OCI-LY7 (cell line): ENCODE data around the gene LENG1. TPM values are rescaled to one million over a fixed set of nuclear protein-coding genes. Genes with fewer than 3 reads are reported as not detected.

Source experiments
- BruUV-seq: library from RNA; stranded (reverse); fragments of 400-500 nt; replicated peaks from 2 replicates; lab custom pipeline; 2021; lab: Mats Ljungman, UMichigan
- CTCF ChIA-PET: fragments of 300-600 bp; sonication (Branson Sonifier 250); formaldehyde crosslinking; loops from one replicate; lab custom pipeline; 2022; ENCODE audit warnings: antibody characterized with exemption; ENCODE audit not compliant: unreplicated experiment; lab: Charles Lee
- POLR2A ChIA-PET: fragments of 300-600 bp; sonication (Branson Sonifier 250); formaldehyde crosslinking; loops from one replicate; lab custom pipeline; 2022; ENCODE audit warnings: antibody characterized with exemption; lab: Charles Lee
- DNase-seq: peaks from one replicate; pipeline ENCODE4 v3.0.0-alpha.2; 2015; ENCODE audit warnings: low spot score
- H2AFZ ChIP-seq: fragments of 200-600 bp; sonication (generic), shearing (Covaris generic); 2 replicates; pipeline ENCODE4 v1.6.1; 2014; ENCODE audit warnings: mild to moderate bottlenecking, antibody characterized with exemption, low read length, moderate library complexity
- H3K27ac ChIP-seq: fragments of 200-600 bp; sonication (generic); 2 replicates; pipeline ENCODE4 v1.5.1; 2014; ENCODE audit warnings: mixed run types, low read depth, mild to moderate bottlenecking, moderate library complexity, low read length, inconsistent platforms; ENCODE audit not compliant: poor library complexity, severe bottlenecking
- H3K36me3 ChIP-seq: fragments of 200-600 bp; sonication (generic); 2 replicates; pipeline ENCODE4 v1.6.1; 2014; ENCODE audit warnings: mild to moderate bottlenecking, antibody characterized with exemption, low read length, moderate library complexity, mixed read lengths; ENCODE audit not compliant: insufficient read depth
- H3K4me1 ChIP-seq: fragments of 200-600 bp; sonication (generic); 2 replicates; pipeline ENCODE4 v1.5.1; 2014; ENCODE audit warnings: mild to moderate bottlenecking, low read length; ENCODE audit not compliant: insufficient read depth, poor library complexity, severe bottlenecking
- H3K4me2 ChIP-seq: fragments of 200-600 bp; sonication (generic); 2 replicates; pipeline ENCODE4 v1.6.1; 2014; ENCODE audit warnings: mild to moderate bottlenecking, low read length
- H3K4me3 ChIP-seq: fragments of 200-600 bp; sonication (generic); 2 replicates; pipeline ENCODE4 v1.5.1; 2014; ENCODE audit warnings: mild to moderate bottlenecking, low read depth, low read length; ENCODE audit not compliant: poor library complexity, severe bottlenecking
- H3K79me2 ChIP-seq: fragments of 200-600 bp; sonication (generic); 2 replicates; pipeline ENCODE4 v1.6.1; 2016; ENCODE audit warnings: low read depth, mild to moderate bottlenecking, low read length, moderate library complexity, mixed read lengths; ENCODE audit not compliant: insufficient read depth
- H3K9me2 ChIP-seq: fragments of 200-600 bp; sonication (generic); 2 replicates; pipeline ENCODE4 v1.6.1; 2016; ENCODE audit warnings: mild to moderate bottlenecking, low read length, mixed read lengths; ENCODE audit not compliant: insufficient read depth
- H3K9me3 ChIP-seq: fragments of 200-600 bp; sonication (generic); 2 replicates; pipeline ENCODE4 v1.6.1; 2014; ENCODE audit warnings: mild to moderate bottlenecking, mixed run types, low read length, mixed read lengths
- H4K20me1 ChIP-seq: fragments of 200-600 bp; sonication (generic); 2 replicates; pipeline ENCODE4 v1.6.1; 2014; ENCODE audit warnings: mild to moderate bottlenecking, antibody characterized with exemption, low read length, moderate library complexity, mixed read lengths; ENCODE audit not compliant: insufficient read depth
- EZH2phosphoT487 ChIP-seq: fragments of 200-600 bp; sonication (generic); IDR thresholded peaks from 2 replicates; pipeline ENCODE4 v1.6.1; 2018; ENCODE audit warnings: low read depth, borderline replicate concordance, mild to moderate bottlenecking, mixed run types, antibody characterized with exemption, low read length, moderate library complexity, mixed read lengths
- intact Hi-C: fragments of 100-400 bp; cut with micrococcal nuclease; formaldehyde crosslinking; loops from one replicate; pipeline ENCODE4 v1.10.0; 2022; ENCODE audit not compliant: unreplicated experiment
- total RNA-seq, 2 experiments: library from RNA; depleted of rRNA in 1 of 2; stranded (reverse); fragments of >200 nt in 1 of 2; shearing (Covaris generic) in 1 of 2; gene quantifications; 2 replicates each; pipeline ENCODE4 v1.2.3, GENCODE V29; 2014 to 2022
- TF ChIP-seq, protein P1 (sequence below): fragments of 200-600 bp; sonication (generic); conservative IDR thresholded peaks from 2 replicates; pipeline ENCODE4 v1.5.1; 2014; ENCODE audit warnings: mild to moderate bottlenecking, antibody characterized with exemption, low read length, moderate library complexity, mixed read lengths

Gene LENG1
- total RNA-seq, 2 experiments from 2014 or later = 4.7 to 8.0 TPM

DNA sequence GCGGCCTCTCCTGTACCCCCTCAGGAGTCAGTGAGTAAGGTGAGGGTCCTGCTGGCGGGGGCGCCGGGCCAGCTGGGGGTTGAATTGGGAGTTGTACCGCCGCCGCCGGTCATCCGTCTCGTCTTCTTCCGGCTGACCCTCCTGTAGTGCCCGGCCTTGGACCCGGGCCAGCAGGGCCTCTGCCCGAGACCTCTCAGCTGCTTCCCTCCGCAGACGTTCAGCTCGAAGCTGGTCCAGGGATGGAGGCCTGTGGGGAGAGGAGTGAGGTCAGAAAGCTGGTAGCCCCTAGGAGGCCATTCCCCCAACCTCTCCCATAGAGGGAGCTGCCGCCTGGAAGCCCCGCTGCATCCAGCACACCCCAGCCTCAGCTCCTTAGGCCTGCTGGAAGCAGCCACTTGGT is 3.8 kb downstream of the LENG1 start:
- TF ChIP-seq, protein P1, sequence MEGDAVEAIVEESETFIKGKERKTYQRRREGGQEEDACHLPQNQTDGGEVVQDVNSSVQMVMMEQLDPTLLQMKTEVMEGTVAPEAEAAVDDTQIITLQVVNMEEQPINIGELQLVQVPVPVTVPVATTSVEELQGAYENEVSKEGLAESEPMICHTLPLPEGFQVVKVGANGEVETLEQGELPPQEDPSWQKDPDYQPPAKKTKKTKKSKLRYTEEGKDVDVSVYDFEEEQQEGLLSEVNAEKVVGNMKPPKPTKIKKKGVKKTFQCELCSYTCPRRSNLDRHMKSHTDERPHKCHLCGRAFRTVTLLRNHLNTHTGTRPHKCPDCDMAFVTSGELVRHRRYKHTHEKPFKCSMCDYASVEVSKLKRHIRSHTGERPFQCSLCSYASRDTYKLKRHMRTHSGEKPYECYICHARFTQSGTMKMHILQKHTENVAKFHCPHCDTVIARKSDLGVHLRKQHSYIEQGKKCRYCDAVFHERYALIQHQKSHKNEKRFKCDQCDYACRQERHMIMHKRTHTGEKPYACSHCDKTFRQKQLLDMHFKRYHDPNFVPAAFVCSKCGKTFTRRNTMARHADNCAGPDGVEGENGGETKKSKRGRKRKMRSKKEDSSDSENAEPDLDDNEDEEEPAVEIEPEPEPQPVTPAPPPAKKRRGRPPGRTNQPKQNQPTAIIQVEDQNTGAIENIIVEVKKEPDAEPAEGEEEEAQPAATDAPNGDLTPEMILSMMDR = no peak
- TF ChIP-seq EZH2phosphoT487 = no peak
- no peak overlapping the region for H3K4me2 ChIP-seq
- H3K9me2 ChIP-seq = no peaks in the 10 kb centered on the region
- CTCF ChIA-PET = no interaction called here
- peaks cover 19% of the 10 kb centered on the region for H3K4me1 ChIP-seq
- no peak overlapping the region for H2AFZ ChIP-seq
- intact Hi-C loops = no loop called here
- POLR2A ChIA-PET = interaction anchor here (1.2 kb wide), 1 partner anchor 19 kb away, joined by 5 read pairs; the partner anchor contains the start of gene CNOT3
- H3K9me3 ChIP-seq = no peaks in the 10 kb centered on the region
- no peaks in the 10 kb centered on the region for H4K20me1 ChIP-seq
- peaks cover 6% of the 10 kb centered on the region; the same call in 1 of the 2 replicates for H3K79me2 ChIP-seq
- H3K4me3 ChIP-seq = no peak overlapping the region
- no TSS peak for BruUV-seq
- DNase-seq = no peak
- no peak overlapping the region for H3K27ac ChIP-seq
- H3K36me3 ChIP-seq = peaks cover 72% of the 10 kb centered on the region

- H3K9me2 ChIP-seq = no peaks in the 10 kb centered on the region
- BruUV-seq = TSS peak; percentile 45
- H3K79me2 ChIP-seq = peaks cover 6% of the 10 kb centered on the region; the same call in 1 of the 2 replicates
- H3K4me3 ChIP-seq = no peak overlapping the region
- ChIA-PET POLR2A (no interaction called here), CTCF (no interaction called here)
- no peak overlapping the region for H2AFZ ChIP-seq
- intact Hi-C loops = no loop called here
- H3K27ac ChIP-seq = no peak overlapping the region
- no peak for DNase-seq
- no peak overlapping the region for H3K4me2 ChIP-seq
- no peaks in the 10 kb centered on the region for H3K9me3 ChIP-seq
- H3K36me3 ChIP-seq = peaks cover 80% of the 10 kb centered on the region
- H4K20me1 ChIP-seq = no peaks in the 10 kb centered on the region
- TF ChIP-seq, protein P1 = no peak
- no peak for TF ChIP-seq EZH2phosphoT487
- H3K4me1 ChIP-seq = peaks cover 17% of the 10 kb centered on the region
Measured at GRCh38 chr19:54154603-54155345, 4.7 kb downstream of the LENG1 start.

DNA sequence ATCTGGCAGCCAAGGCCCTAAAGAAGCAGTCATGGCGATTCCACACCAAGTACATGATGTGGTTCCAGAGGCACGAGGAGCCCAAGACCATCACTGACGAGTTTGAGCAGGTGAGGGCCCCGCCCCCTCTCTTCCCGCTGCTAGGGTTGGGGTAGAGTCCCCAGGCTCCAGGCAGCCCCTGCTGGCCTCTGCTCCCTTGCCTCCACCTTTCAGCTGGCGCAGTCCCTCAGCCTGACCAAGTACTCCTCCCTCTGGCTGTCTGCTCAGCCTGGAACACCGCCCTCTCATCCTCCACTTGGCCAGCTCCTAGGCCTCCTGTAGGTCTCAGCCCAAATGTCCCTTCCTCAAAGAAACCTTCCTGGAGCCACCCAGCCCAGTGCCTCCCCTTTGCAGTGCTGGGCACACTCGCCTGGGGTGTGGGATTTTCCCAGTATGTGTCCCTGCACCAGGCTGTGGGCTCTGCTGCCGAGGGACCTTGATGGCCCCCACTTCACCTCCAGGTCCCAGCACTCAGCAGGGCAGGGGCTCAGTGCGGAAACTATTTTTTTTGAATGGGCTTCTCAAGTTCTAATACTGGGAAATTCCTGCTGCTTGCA is 5.7 kb downstream of the LENG1 start:
- peaks cover 89% of the 10 kb centered on the region for H3K36me3 ChIP-seq
- H3K27ac ChIP-seq = no peak overlapping the region
- TF ChIP-seq, protein P1 = no peak
- TF ChIP-seq EZH2phosphoT487 = no peak
- BruUV-seq = no TSS peak
- ChIA-PET POLR2A (no interaction called here), CTCF (no interaction called here)
- peaks cover 6% of the 10 kb centered on the region; the same call in 1 of the 2 replicates for H3K79me2 ChIP-seq
- no peak overlapping the region for H3K4me3 ChIP-seq
- H3K4me2 ChIP-seq = no peak overlapping the region
- H3K9me2 ChIP-seq = no peaks in the 10 kb centered on the region
- no peak overlapping the region for H2AFZ ChIP-seq
- peaks cover 15% of the 10 kb centered on the region for H3K4me1 ChIP-seq
- intact Hi-C loops = no loop called here
- H4K20me1 ChIP-seq = no peaks in the 10 kb centered on the region
- no peak for DNase-seq
- no peaks in the 10 kb centered on the region for H3K9me3 ChIP-seq
